Nephron progenitor cell (in vitro differentiated cells): Measurements from ENCODE around the gene ETV3L.

ENCODE experiments used
- DNase-seq: peaks from one replicate; pipeline ENCODE4 v3.0.0; 2021
- H3K27ac Mint-ChIP-seq: 2 replicates; pipeline ENCODE4 v1.8.0; 2021; ENCODE audit warnings: mild to moderate bottlenecking, moderate library complexity, mixed read lengths
- H3K27me3 Mint-ChIP-seq: 2 replicates; pipeline ENCODE4 v1.8.0; 2021; ENCODE audit warnings: mild to moderate bottlenecking, low read depth, mixed read lengths; ENCODE audit not compliant: poor library complexity
- H3K36me3 Mint-ChIP-seq: 2 replicates; pipeline ENCODE4 v1.8.0; 2021; ENCODE audit warnings: low read depth, mixed read lengths
- H3K4me1 Mint-ChIP-seq: 2 replicates; pipeline ENCODE4 v1.8.0; 2021; ENCODE audit warnings: mixed read lengths
- H3K4me3 Mint-ChIP-seq: 2 replicates; pipeline ENCODE4 v1.8.0; 2021; ENCODE audit warnings: mild to moderate bottlenecking, moderate library complexity, mixed read lengths
- H3K9me3 Mint-ChIP-seq: 2 replicates; pipeline ENCODE4 v1.8.0; 2021; ENCODE audit warnings: mild to moderate bottlenecking, moderate library complexity, mixed read lengths
- TF ChIP-seq, protein P1 (sequence below): fragments of 200-600 bp; sonication (generic); IDR thresholded peaks from 2 replicates; pipeline ENCODE4 v1.5.0; 2021; ENCODE audit warnings: antibody characterized with exemption

ETV3L gene

DNA sequence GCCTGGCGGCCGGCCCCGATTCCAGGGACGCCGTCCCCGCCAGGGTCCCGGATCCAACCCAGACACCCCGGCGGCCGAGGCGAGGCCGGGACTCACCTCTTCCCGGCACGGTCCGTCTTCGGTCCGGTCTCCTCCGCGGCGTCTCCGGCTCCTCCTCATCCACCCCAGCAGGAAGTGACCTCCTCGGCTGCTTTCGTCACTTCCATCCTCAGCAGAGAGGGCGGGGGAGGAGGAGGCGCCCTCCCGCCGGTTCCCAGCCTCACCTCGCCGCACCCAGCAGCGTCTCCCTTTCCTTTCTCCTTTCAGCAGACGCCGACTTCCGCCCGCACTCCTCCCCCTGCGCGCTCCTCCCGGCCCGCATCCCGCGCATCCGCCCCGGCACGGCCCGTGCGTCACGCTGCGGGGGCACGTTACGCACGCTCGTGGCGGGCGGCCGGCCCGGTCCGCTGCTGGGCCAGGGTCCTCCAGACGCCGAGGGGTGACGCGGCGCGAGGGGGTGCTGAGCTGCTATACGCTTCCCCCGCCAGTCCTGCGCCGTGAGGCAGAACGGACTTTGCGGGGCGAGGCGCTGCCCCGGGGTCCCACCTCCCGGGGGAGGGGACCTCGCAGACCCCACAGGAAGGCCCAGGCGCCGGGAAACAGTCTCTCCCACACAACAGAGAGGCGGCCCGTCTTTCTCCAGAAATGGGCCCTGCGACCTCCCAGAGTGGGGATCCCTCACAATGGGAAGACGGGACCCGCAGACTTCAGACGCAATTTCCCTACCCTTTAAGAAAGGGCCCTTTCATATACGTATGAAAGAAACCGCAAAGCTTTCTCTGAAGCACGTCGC lies 38.8 kb upstream of the ETV3L start, which contains the start of gene ETV3:
Gene ETV3 (minus strand): TSS at position 176 of the 832 bp plus-strand sequence. CDS start 2,043 bp downstream, outside the sequence.
- H3K9me3 Mint-ChIP-seq = no peaks in the 10 kb centered on the region
- H3K4me1 Mint-ChIP-seq = peaks cover 47% of the 10 kb centered on the region

DNA sequence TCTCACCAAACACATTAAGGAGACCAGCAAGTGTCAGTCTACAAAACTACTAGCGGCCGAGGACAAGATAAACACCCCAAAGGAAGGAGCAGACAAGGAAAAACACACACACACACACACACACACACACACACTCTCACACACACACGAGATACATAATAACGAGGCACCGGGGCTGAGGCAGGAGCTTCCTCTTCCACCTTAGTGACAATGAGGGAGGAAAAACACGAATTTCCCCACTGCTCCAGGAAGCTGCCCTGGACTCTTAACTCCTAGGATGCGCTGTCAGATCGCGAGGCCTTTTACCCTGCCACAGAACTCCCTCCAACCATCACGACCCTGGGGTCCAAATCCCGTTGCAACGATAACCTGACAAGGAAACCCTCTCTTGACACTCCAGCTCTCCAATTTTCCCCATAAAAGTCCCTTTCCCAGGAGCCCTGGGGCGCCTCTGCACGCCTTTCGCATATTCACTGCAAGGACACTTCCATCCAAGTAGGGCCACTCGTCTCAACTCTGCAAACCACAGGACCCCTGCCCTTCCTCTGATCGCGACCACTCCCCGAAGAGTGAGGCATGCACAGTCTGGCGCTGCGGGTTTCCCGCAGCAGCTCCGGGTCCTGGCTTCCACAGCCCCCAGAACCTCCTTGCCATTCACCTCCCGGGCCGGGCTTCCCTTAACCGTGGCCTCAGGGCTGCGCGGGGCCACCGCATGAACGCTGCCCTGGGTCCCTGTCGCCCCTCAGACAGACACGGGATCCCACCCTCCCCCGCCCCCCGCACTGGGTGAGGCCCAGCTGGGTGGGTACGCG lies 38.0 kb upstream of the ETV3L start:
- Mint-ChIP-seq H3K27ac (peak overlapping the region; percentile 98), H3K4me1 (peaks cover 47% of the 10 kb centered on the region), H3K4me3 (peak overlapping the region; percentile 94), H3K36me3 (peaks cover 28% of the 10 kb centered on the region), H3K9me3 (no peaks in the 10 kb centered on the region), H3K27me3 (no peaks in the 10 kb centered on the region)
- DNase-seq = no peak
- TF ChIP-seq, protein P1, sequence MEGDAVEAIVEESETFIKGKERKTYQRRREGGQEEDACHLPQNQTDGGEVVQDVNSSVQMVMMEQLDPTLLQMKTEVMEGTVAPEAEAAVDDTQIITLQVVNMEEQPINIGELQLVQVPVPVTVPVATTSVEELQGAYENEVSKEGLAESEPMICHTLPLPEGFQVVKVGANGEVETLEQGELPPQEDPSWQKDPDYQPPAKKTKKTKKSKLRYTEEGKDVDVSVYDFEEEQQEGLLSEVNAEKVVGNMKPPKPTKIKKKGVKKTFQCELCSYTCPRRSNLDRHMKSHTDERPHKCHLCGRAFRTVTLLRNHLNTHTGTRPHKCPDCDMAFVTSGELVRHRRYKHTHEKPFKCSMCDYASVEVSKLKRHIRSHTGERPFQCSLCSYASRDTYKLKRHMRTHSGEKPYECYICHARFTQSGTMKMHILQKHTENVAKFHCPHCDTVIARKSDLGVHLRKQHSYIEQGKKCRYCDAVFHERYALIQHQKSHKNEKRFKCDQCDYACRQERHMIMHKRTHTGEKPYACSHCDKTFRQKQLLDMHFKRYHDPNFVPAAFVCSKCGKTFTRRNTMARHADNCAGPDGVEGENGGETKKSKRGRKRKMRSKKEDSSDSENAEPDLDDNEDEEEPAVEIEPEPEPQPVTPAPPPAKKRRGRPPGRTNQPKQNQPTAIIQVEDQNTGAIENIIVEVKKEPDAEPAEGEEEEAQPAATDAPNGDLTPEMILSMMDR = no peak

More for the DNA sequence above, 38.8 kb upstream of the ETV3L start, which contains the start of gene ETV3:
- peak; percentile 85 for DNase-seq
- Mint-ChIP-seq H3K36me3 (peaks cover 20% of the 10 kb centered on the region), H3K27me3 (no peaks in the 10 kb centered on the region), H3K4me3 (peak within 1 kb of the TSS; percentile 94), H3K27ac (peak within 1 kb of the TSS; percentile 99)
- TF ChIP-seq, protein P1 = no peak

DNA sequence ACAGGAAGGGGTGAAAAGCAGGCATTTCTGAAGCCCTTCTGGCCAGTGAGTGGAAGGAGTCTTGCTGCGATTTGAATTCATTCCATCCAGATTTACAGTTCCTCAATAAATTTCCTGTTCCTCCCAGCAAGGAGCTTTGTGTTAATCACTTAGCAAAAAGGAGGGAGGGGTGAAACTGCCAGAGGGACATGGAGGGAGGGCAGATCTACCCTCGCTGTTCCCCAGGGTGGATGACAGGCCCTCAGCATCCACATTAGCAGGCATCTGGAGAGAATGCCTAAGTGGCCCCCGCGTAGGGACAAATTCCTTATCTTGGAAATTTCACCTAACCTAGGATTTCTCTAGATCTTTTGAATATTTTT lies 37.4 kb upstream of the ETV3L start:
- peak; percentile 21 for DNase-seq
- Mint-ChIP-seq H3K27me3 (no peaks in the 10 kb centered on the region), H3K27ac (peak overlapping the region; percentile 98), H3K9me3 (no peaks in the 10 kb centered on the region), H3K36me3 (peaks cover 34% of the 10 kb centered on the region), H3K4me1 (peaks cover 47% of the 10 kb centered on the region), H3K4me3 (peak overlapping the region; percentile 94)
- TF ChIP-seq, protein P1 = no peak

DNA sequence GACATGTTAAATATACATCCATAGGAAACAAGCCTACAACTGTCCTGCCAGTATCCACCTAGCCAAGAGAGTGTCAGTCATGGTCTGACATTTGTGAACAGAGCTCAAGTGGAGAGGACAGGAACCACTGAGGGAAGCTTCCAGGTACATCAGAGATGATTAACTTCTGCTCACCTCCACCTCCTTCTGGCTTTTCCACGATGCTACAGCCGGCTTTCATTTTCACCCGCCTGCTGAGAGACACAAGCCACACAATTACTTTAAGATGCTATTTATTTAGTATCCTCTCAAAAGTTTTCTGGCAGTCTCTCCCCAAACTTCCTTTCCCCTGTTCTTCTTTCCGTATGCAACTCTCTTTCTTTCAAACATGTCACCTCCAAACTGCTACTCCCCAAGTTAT lies 36.5 kb upstream of the ETV3L start:
- Mint-ChIP-seq H3K4me3 (peak overlapping the region; percentile 94), H3K9me3 (no peaks in the 10 kb centered on the region), H3K27me3 (no peaks in the 10 kb centered on the region), H3K36me3 (peaks cover 43% of the 10 kb centered on the region), H3K4me1 (peaks cover 43% of the 10 kb centered on the region), H3K27ac (no peak overlapping the region)
- DNase-seq = no peak
- TF ChIP-seq, protein P1 = no peak

DNA sequence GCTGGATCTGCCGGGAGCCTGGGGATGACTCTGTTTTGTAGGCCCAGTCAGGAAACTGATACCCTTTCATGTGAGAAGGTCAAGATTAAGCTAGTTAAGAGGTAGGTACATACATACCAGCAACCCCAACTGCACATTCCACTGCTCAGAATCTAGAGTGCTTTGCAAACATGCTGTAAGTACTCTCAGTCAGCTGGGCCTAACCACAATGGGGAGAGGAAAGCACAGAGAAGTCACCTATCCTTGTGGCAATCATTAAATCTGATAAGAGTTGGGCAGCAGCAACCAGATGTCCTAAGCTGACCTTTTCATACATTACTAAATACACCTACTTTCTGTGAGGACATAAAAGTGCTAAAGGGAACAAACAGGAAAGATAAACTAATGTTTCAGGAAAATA lies 36.0 kb upstream of the ETV3L start:
- TF ChIP-seq, protein P1 = no peak
- Mint-ChIP-seq H3K27ac (no peak overlapping the region), H3K4me3 (no peak overlapping the region), H3K36me3 (peaks cover 47% of the 10 kb centered on the region), H3K4me1 (peaks cover 39% of the 10 kb centered on the region), H3K9me3 (no peaks in the 10 kb centered on the region), H3K27me3 (no peaks in the 10 kb centered on the region)
- no peak for DNase-seq
